A549 (cell line): ENCODE data around the gene SPATA45.

Source experiments
- BCL3 ChIP-seq: fragments of >200 bp; sonication (Bioruptor Twin); formaldehyde crosslinking; IDR thresholded peaks from 3 replicates; pipeline ENCODE4 v1.6.1; 2016
- FOXS1 ChIP-seq: fragments of 250-450 bp; sonication (Bioruptor Pico); IDR thresholded peaks from 2 replicates; pipeline ENCODE4 v1.5.0; 2020; ENCODE audit warnings: mild to moderate bottlenecking, moderate library complexity
- POLR2A ChIP-seq: IDR thresholded peaks from 2 replicates; pipeline ENCODE4 v1.6.1; 2012; ENCODE audit warnings: mild to moderate bottlenecking, low read length
- TF ChIP-seq, protein P1 (sequence below): fragments of 250-450 bp; sonication (Bioruptor Pico); IDR thresholded peaks from 2 replicates; pipeline ENCODE4 v1.5.0; 2021; ENCODE audit warnings: mild to moderate bottlenecking, moderate library complexity, borderline replicate concordance

GRCh38 chr1:212892108-212892507 lies 44.7 kb upstream of the SPATA45 start:
- TF ChIP-seq POLR2A (no peak), BCL3 (no peak), FOXS1 (CRISPR knock-in tag) (no peak)
- TF ChIP-seq, protein P1, sequence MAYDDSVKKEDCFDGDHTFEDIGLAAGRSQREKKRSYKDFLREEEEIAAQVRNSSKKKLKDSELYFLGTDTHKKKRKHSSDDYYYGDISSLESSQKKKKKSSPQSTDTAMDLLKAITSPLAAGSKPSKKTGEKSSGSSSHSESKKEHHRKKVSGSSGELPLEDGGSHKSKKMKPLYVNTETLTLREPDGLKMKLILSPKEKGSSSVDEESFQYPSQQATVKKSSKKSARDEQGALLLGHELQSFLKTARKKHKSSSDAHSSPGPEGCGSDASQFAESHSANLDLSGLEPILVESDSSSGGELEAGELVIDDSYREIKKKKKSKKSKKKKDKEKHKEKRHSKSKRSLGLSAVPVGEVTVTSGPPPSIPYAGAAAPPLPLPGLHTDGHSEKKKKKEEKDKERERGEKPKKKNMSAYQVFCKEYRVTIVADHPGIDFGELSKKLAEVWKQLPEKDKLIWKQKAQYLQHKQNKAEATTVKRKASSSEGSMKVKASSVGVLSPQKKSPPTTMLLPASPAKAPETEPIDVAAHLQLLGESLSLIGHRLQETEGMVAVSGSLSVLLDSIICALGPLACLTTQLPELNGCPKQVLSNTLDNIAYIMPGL: no peak
